Ovary (tissue), 9 donors: ENCODE data around the gene CKS2. TPM values are rescaled to one million over a fixed set of nuclear protein-coding genes. Genes with fewer than 3 reads are reported as not detected.

Experiments
- DNase-seq, 5 donors: peaks; one replicate each; pipeline ENCODE4 v3.0.0-alpha.2; 2019 to 2020
- H3K27ac ChIP-seq, 2 donors: fragments of 200-600 bp; one replicate each; pipeline versions ENCODE4 v1.5.1 to v1.8.0; 2019 to 2022
- H3K27me3 ChIP-seq: fragments of 200-600 bp; one replicate; pipeline ENCODE4 v1.8.0; 2022
- H3K36me3 ChIP-seq: fragments of 200-600 bp; sonication (generic); one replicate; pipeline ENCODE4 v1.5.1; 2019
- H3K4me1 ChIP-seq: one replicate; pipeline ENCODE4 v1.8.1; 2013; ENCODE audit warnings: mild to moderate bottlenecking, moderate library complexity; ENCODE audit not compliant: insufficient read depth
- H3K4me3 ChIP-seq: fragments of 200-600 bp; sonication (generic); one replicate; pipeline ENCODE4 v1.5.1; 2017
- H3K9me3 ChIP-seq, 2 donors: fragments of 200-600 bp in 1 of 2; sonication (generic) in 1 of 2; one replicate each; pipeline versions ENCODE4 v1.5.1 to v1.8.1; 2013 to 2019; ENCODE audit warnings: mild to moderate bottlenecking in 1 of 2, moderate library complexity in 1 of 2
- CTCF ChIP-seq, 3 donors: fragments of 450-650 bp in 2 of 3; fragments of 200-600 bp in 1 of 3; IDR thresholded peaks; one replicate each; pipeline versions ENCODE4 v1.5.1 to v1.8.0; 2016 to 2022; ENCODE audit warnings: antibody characterized with exemption in 3 of 3, mild to moderate bottlenecking in 1 of 3
- EP300 ChIP-seq: sonication (generic); formaldehyde crosslinking; IDR thresholded peaks from one replicate; pipeline ENCODE4 v1.6.1; 2017; ENCODE audit warnings: antibody characterized with exemption
- POLR2A ChIP-seq: fragments of 450-650 bp; IDR thresholded peaks from one replicate; pipeline ENCODE4 v1.6.1; 2017; ENCODE audit warnings: antibody characterized with exemption, mild to moderate bottlenecking, moderate library complexity
- WGBS, 3 donors: extraction: QIAGEN DNeasy Blood & Tissue Kit in 1 of 3; methylation state at CpG; one replicate each; pipeline versions ENCODE4 v1.1.5 to v1.1.7; 2013 to 2017; 5-methylcytosine and 5-hydroxymethylcytosine counted together
- intact Hi-C, 4 donors: fragments of 100-400 bp; cut with DNase I; formaldehyde crosslinking; loops; one replicate each; pipeline versions ENCODE4 v1.11.0 to v1.15.1; 2022 to 2023
- polyA plus RNA-seq, 2 donors: library from polyadenylated mRNA; stranded (reverse); fragments of 200-250 nt in 1 of 2; fragments of 350-450 nt in 1 of 2; fragmentation: Illumina TruSeq in 1 of 2; extraction: RNeasy Lipid Tissue Mini Kit (QIAGEN cat#74804) in 1 of 2; gene quantifications; one replicate each; pipeline ENCODE4 v1.2.3, GENCODE V29; 2013 to 2014
- total RNA-seq, 7 donors: library from RNA; depleted of rRNA in 2 of 7; stranded (reverse); fragments of >200 nt in 2 of 7; fragmentation: NEBNext Ultra II Directional in 3 of 7; extraction: Animal tissue kit (Norgen Biotek cat#: 25700) in 3 of 7; gene quantifications; one replicate each; pipeline versions ENCODE4 v1.1.0 to v1.2.4, GENCODE V29; 2016 to 2023
- donor health status: DM: no; HTN: no; CAD: no; lungs with moderate emphysema.
- donor health status: DM: no; HTN: no; CAD: no.
- donor health status: Bipolar disorder and iron deficiency.
- donor health status: DM: yes; HTN: yes; CAD: no.
- donor health status: DM: no; HTN: no; CAD: no.
- donor health status: DM: yes; HTN: yes; CAD: no.

The CKS2 gene
- total and polyA plus RNA-seq, 9 donors = 2.9 to 13.8 (median 7.6) TPM

GRCh38 chr9:89314955-89315354 lies 4.0 kb downstream of the CKS2 start:
- H3K4me1 ChIP-seq = peaks cover 10% of the 10 kb centered on the region
- intact Hi-C loops = loop anchor here in 2 of 4 donors (10.0 kb wide), 2 partner anchors 790 to 930 kb away; partner anchors contain the start of gene SPIN1 (in 1 of the 2)
- no peak for DNase-seq
- TF ChIP-seq EP300 (no peak), CTCF (IDR thresholded peaks at IDR 0.05) (no peak), POLR2A (no peak)
- H3K9me3 ChIP-seq = no peaks in the 10 kb centered on the region
- no peak overlapping the region for H3K4me3 ChIP-seq
- no peak overlapping the region for H3K27ac ChIP-seq
- no peaks in the 10 kb centered on the region for H3K36me3 ChIP-seq
- 94 to 96% (median 95%) methylated on average over 1 of the region's 1 CpG for WGBS, 3 donors
- H3K27me3 ChIP-seq = no peaks in the 10 kb centered on the region

GRCh38 chr9:89315482-89315881 lies 4.5 kb downstream of the CKS2 start:
- no peaks in the 10 kb centered on the region for H3K36me3 ChIP-seq
- no peaks in the 10 kb centered on the region for H3K27me3 ChIP-seq
- TF ChIP-seq EP300 (no peak), POLR2A (no peak), CTCF (IDR thresholded peaks at IDR 0.05) (no peak)
- intact Hi-C loops = loop anchor here in 2 of 4 donors (10.0 kb wide), 2 partner anchors 789 to 931 kb away; partner anchors contain the start of gene SPIN1 (in 1 of the 2)
- DNase-seq = no peak
- no peak overlapping the region for H3K4me3 ChIP-seq
- no peaks in the 10 kb centered on the region for H3K9me3 ChIP-seq
- no peak overlapping the region for H3K27ac ChIP-seq
- peaks cover 12% of the 10 kb centered on the region for H3K4me1 ChIP-seq

GRCh38 chr9:89317282-89317681 lies 6.3 kb downstream of the CKS2 start:
- no peak overlapping the region for H3K27ac ChIP-seq
- no peaks in the 10 kb centered on the region for H3K36me3 ChIP-seq
- intact Hi-C loops = loop anchor here in 2 of 4 donors (10.0 kb wide), 2 partner anchors 788 to 932 kb away; partner anchors contain the start of gene SPIN1 (in 1 of the 2)
- no peaks in the 10 kb centered on the region for H3K9me3 ChIP-seq
- TF ChIP-seq POLR2A (no peak), EP300 (no peak), CTCF (IDR thresholded peaks at IDR 0.05) (no peak)
- H3K27me3 ChIP-seq = no peaks in the 10 kb centered on the region
- no peak for DNase-seq
- no peak overlapping the region for H3K4me3 ChIP-seq
- H3K4me1 ChIP-seq = peaks cover 6% of the 10 kb centered on the region
- WGBS, 3 donors = 85 to 87% (median 85%) methylated on average over 4 of the region's 4 CpGs

GRCh38 chr9:89318123-89319014 lies 7.4 kb downstream of the CKS2 start, which contains the start of gene SECISBP2:
SECISBP2 (plus strand) TSS chr9:89318500; CDS start chr9:89318577, 77 bp downstream.
- WGBS, 3 donors = 0% methylated on average over 69 to 91 of the region's 91 CpGs
- DNase-seq = peak; percentile 95 to 98 (median 97)
- Histone ChIP-seq H3K4me3 (peak within 1 kb of the TSS; percentile 91), H3K36me3 (no peaks in the 10 kb centered on the region), H3K27ac (peak within 1 kb of the TSS; percentile 99 to 100), H3K9me3 (no peaks in the 10 kb centered on the region), H3K4me1 (peaks cover 7% of the 10 kb centered on the region), H3K27me3 (no peaks in the 10 kb centered on the region)
- intact Hi-C loops = loop anchor here in 2 of 4 donors (1.0 to 10.0 kb wide), 3 partner anchors 8 to 934 kb away; partner anchors contain the start of gene SPIN1 (in 1 of the 2)
- TF ChIP-seq CTCF (IDR thresholded peaks at IDR 0.05) (peak; percentile 49 to 71 (median 62)), POLR2A (peak; percentile 99), EP300 (peak; percentile 28)
